Heart left ventricle (tissue), 16 donors: Measurements from ENCODE around the gene ECHS1. TPM values are rescaled to one million over a fixed set of nuclear protein-coding genes. Genes with fewer than 3 reads are reported as not detected.

Experiments used
- ATAC-seq, 4 donors: fragments of 200-7000 bp; cut with Tn5 transposase; one replicate each; pipeline ENCODE4 v1.9.1; 2020 to 2022; ENCODE audit warnings: moderate library complexity in 4 of 4, mild to moderate bottlenecking in 3 of 4, moderate number of reproducible peaks in 1 of 4
- DNase-seq, 5 donors: peaks; one replicate each; pipeline ENCODE4 v3.0.0-alpha.2; 2020
- H3K27ac ChIP-seq, 12 donors: fragments of 200-600 bp; sonication (generic) in 4 of 12; one replicate each; pipeline versions ENCODE4 v1.5.0 to v1.8.0; 2016 to 2022; ENCODE audit warnings: mild to moderate bottlenecking in 2 of 12
- H3K27me3 ChIP-seq, 9 donors: fragments of 200-600 bp; sonication (generic) in 2 of 9; one replicate each; pipeline versions ENCODE4 v1.5.1 to v1.8.0; 2016 to 2022; ENCODE audit warnings: mild to moderate bottlenecking in 3 of 9
- H3K36me3 ChIP-seq, 9 donors: fragments of 200-600 bp; sonication (generic) in 2 of 9; one replicate each; pipeline versions ENCODE4 v1.5.0 to v1.8.0; 2018 to 2022; ENCODE audit warnings: mild to moderate bottlenecking in 2 of 9
- H3K4me1 ChIP-seq, 12 donors: fragments of 200-600 bp; sonication (generic) in 4 of 12; one replicate each; pipeline versions ENCODE4 v1.5.0 to v1.8.0; 2016 to 2022; ENCODE audit warnings: mild to moderate bottlenecking in 3 of 12
- H3K4me3 ChIP-seq, 12 donors: fragments of 200-600 bp; sonication (generic) in 4 of 12; one replicate each; pipeline versions ENCODE4 v1.5.0 to v1.8.0; 2017 to 2022; ENCODE audit warnings: mild to moderate bottlenecking in 9 of 12, moderate library complexity in 4 of 12
- H3K9me3 ChIP-seq, 12 donors: fragments of 200-600 bp; sonication (generic) in 4 of 12; one replicate each; pipeline versions ENCODE4 v1.5.0 to v1.8.0; 2016 to 2022; ENCODE audit warnings: mild to moderate bottlenecking in 1 of 12
- CTCF ChIP-seq, 12 donors: fragments of 200-600 bp; sonication (generic) in 4 of 12; IDR thresholded peaks; one replicate each; pipeline versions ENCODE4 v1.5.0 to v1.8.0; 2018 to 2022; ENCODE audit warnings: antibody characterized with exemption in 12 of 12, mild to moderate bottlenecking in 5 of 12
- POLR2A ChIP-seq, 2 donors: fragments of 450-650 bp; IDR thresholded peaks; one replicate each; pipeline ENCODE4 v1.6.1; 2017; ENCODE audit warnings: antibody characterized with exemption in 2 of 2, mild to moderate bottlenecking in 2 of 2, moderate library complexity in 2 of 2
- WGBS, 4 donors: extraction: QIAGEN DNeasy Blood & Tissue Kit in 2 of 4; methylation state at CpG; one replicate each; pipeline versions ENCODE4 v1.1.5 to v1.1.7; 2013 to 2018; 5-methylcytosine and 5-hydroxymethylcytosine counted together
- intact Hi-C, 10 donors: fragments of 100-400 bp; cut with DNase I; formaldehyde crosslinking; loops; one replicate each; pipeline versions ENCODE4 v1.11.1 to v1.14.2; 2022
- polyA plus RNA-seq, 2 donors: library from polyadenylated mRNA; stranded (reverse); fragments of 200-250 nt; gene quantifications; one replicate each; pipeline ENCODE4 v1.2.3, GENCODE V29; 2013
- total RNA-seq, 9 donors: library from RNA; depleted of rRNA in 2 of 9; stranded (reverse); fragments of >200 nt in 2 of 9; fragmentation: NEBNext Ultra II Directional in 3 of 9; extraction: Animal tissue kit (Norgen Biotek cat#: 25700) in 3 of 9; gene quantifications; one replicate each; pipeline versions ENCODE4 v1.1.0 to v1.2.4, GENCODE V29; 2016 to 2023
- donor health status: ischemic (EF 13 %, LVEDD 7.1; RV severe dilation, severe dysfunction).
- donor health status: healthy with polysubstance abuse.
- donor health status: DM: no; HTN: yes; CAD: no.
- donor health status: DM: no; HTN: no; CAD: no.
- donor health status: ischemic (EF 25% LVEDD 6.9; RV normal size, moderate dysfunction).
- donor health status: ischemic (EF 25% LVEDD 5.7; RV mildly dilated, moderate dysfunction).
- donor health status: healthy.
- donor health status: DM: yes; HTN: yes; CAD: no.
- donor health status: ischemic (EF 35%, LVEDD 5.7; RV mildly dilated, moderate dysfunction).
- donor health status: nonischemic (EF 11% LVEDD 7.7; RV severe dilation, severe dysfunction).
- donor health status: DM: yes; HTN: yes; CAD: no.
- donor health status: PGD.
- donor health status: ischemic (EF 29% LVEDD 5.4; RV normal size, mild dysfunction).
- donor health status: nonischemic (EF 23%, LVEDD 6.1; RV moderate dilation, normal function).

The ECHS1 gene
- total and polyA plus RNA-seq, 11 donors: 132 to 303 (median 201) TPM

GRCh38 chr10:133343558-133343957, 29.6 kb downstream of the ECHS1 start:
- no peak overlapping the region for H3K27ac ChIP-seq
- DNase-seq (no peak), ATAC-seq (no peak)

GRCh38 chr10:133342942-133343341, 30.2 kb downstream of the ECHS1 start:
- no peak for DNase-seq

More at GRCh38 chr10:133343558-133343957, 29.6 kb downstream of the ECHS1 start:
- no peaks in the 10 kb centered on the region for H3K36me3 ChIP-seq
- H3K27me3 ChIP-seq: peaks cover 5 to 81% (median 34%) of the 10 kb centered on the region in 9 donors
- no peaks in the 10 kb centered on the region for H3K4me1 ChIP-seq
- TF ChIP-seq POLR2A (IDR thresholded peaks at IDR 0.05) (no peak), CTCF (IDR thresholded peaks at IDR 0.05) (no peak)
- 54 to 72% (median 63%) methylated on average over 9 of the region's 9 CpGs for WGBS, 4 donors
- H3K4me3 ChIP-seq: no peak overlapping the region
- intact Hi-C loops: no loop called here
- H3K9me3 ChIP-seq: no peaks in the 10 kb centered on the region

DNA sequence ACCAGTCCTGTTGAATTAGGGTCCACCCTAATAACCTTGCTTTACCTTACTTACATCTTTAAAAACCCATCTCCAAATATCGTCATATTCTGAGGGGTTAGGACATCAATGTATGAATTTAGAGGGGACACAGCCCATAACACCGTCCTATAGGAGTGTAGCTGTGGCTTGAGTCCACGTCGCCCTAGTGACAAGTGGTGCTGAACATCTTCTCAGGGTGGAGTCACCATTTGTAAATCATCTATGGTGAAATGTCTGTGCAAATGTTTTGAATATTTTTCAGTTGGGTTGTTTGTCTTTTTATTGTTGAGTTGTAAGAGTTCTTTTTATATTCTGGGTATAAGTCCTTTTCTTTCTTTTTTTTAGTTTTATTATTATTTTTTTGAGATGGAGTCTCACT, 31.2 kb downstream of the ECHS1 start:
- no peak for TF ChIP-seq POLR2A (IDR thresholded peaks at IDR 0.05)
- TF ChIP-seq CTCF (IDR thresholded peaks at IDR 0.05): no peak
- ATAC-seq (no peak), DNase-seq (no peak)
- Histone ChIP-seq H3K9me3 (no peaks in the 10 kb centered on the region), H3K4me3 (no peak overlapping the region), H3K27me3 (peaks cover 13 to 76% (median 21%) of the 10 kb centered on the region in 9 donors), H3K36me3 (no peaks in the 10 kb centered on the region), H3K27ac (no peak overlapping the region), H3K4me1 (no peaks in the 10 kb centered on the region)
- intact Hi-C loops: no loop called here
- WGBS, 4 donors: 74 to 88% (median 87%) methylated on average over 4 of the region's 4 CpGs

More at GRCh38 chr10:133342942-133343341, 30.2 kb downstream of the ECHS1 start:
- H3K9me3 ChIP-seq: no peaks in the 10 kb centered on the region
- no peak for ATAC-seq
- no peaks in the 10 kb centered on the region for H3K4me1 ChIP-seq
- no peak overlapping the region for H3K27ac ChIP-seq
- TF ChIP-seq CTCF (IDR thresholded peaks at IDR 0.05) (no peak), POLR2A (IDR thresholded peaks at IDR 0.05) (no peak)
- no peaks in the 10 kb centered on the region for H3K36me3 ChIP-seq
- WGBS, 4 donors: 76 to 89% (median 78%) methylated on average over 8 of the region's 8 CpGs
- no peak overlapping the region for H3K4me3 ChIP-seq
- peaks cover 6 to 79% (median 30%) of the 10 kb centered on the region in 9 donors for H3K27me3 ChIP-seq
- intact Hi-C loops: no loop called here

DNA sequence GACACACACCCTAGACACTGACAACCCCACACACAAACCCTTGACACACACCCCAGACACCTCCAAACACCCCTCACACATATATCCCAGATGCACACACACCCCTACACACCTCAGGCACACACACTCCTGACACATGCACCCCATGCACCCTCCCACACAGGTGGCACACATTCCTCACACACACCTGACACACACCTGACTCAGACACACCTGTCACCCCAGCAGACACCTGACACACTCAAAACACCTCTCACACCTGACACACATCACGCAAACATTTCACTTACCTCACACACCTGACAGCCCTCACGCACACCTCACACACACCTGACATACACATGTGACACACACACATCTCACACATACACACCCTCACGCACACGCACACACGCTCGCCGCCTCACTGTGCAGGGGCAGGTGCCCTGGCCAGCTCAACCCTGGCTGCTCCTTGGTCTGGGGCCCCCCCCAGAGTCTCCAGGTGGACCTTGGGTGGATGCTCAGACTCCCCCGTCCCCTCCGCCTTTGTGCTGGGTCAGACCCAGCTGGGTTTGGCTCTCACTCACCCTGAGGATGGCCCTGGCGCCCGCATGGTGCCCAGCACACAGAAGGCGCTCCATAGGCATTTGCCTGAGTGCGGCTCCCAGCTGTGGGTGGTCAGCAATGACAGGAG, 33.3 kb downstream of the ECHS1 start:
- Histone ChIP-seq H3K4me1 (peaks cover 5 to 21% (median 17%) of the 10 kb centered on the region in 12 donors), H3K4me3 (no peak overlapping the region), H3K27me3 (peaks cover 26 to 78% (median 36%) of the 10 kb centered on the region in 9 donors), H3K27ac (no peak overlapping the region), H3K9me3 (no peaks in the 10 kb centered on the region), H3K36me3 (no peaks in the 10 kb centered on the region)
- ATAC-seq (no peak), DNase-seq (no peak)
- WGBS, 4 donors: 90 to 98% (median 92%) methylated on average over 13 of the region's 13 CpGs
- no peak for TF ChIP-seq CTCF (IDR thresholded peaks at IDR 0.05)
- TF ChIP-seq POLR2A (IDR thresholded peaks at IDR 0.05): no peak
- intact Hi-C loops: loop anchor here in 1 of 10 donors (10.0 kb wide), 1 partner anchor 175 kb away; no protein-coding TSS in a partner anchor
